G401.6 (cell line): ENCODE measurements around the gene AOAH.

ENCODE experiments used
- FAIRE-seq: peaks from 2 replicates; lab custom pipeline; 2012; peaks lifted over from hg19 to GRCh38; lab: Jason Lieb, UNC

The AOAH gene

DNA sequence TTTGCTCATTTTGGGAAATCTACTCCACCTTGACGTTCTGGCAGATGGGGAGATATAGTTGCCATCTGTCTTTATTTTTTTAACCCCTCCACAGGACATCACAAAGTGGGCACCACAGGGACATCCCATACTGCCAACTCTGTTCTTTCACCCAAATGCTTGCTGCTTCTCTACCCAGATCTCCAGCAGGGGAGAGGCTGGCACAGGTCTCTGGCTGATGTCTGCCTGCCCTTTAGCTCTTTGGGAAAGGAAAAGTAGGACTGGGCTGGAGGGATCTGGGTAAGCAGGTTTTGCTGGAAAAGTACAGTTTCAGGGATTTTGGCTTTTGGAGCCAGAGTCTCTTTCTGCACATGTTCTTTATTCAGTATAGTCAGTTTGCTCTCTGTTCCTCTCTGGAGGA lies 178.0 kb downstream of the AOAH start:
- FAIRE-seq = no peak

DNA sequence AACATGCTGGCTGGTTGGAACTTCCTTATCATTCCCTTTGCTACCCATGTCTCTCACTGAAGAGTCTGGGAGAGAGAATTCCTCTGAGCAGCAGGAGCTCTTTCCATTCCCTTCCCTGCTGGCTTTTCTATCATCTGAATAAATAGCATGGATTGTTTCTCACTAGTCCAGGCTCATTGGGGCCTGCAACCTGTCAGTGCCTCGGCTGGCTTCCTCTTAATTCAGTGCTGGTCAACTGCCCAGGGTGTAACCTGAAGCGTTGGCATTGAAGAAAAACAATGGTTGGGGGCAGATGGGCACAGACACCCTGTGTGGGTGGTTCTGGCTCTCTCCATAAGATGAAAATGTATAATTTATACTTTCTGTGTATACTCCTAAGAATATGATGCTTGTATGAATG lies 179.0 kb downstream of the AOAH start:
- FAIRE-seq = no peak

DNA sequence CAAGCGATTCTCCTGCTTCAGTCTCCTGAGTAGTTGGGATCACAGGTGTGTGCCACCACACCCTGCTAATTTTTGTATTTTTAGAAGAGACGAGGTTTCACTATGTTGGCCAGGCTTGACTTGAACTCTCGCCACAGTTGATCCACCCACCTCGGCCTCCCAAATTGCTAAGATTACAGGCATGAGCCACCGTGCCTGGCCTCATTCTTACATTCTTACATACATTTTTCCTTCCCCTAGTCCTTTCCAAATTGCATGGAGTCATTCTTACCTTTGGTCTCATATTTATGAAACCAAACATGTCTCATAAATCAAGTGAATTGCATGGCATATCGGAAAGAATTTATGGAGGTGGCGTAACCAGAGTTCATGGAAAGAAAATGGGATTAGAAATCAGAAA lies 186.2 kb downstream of the AOAH start:
- FAIRE-seq = no peak

- FAIRE-seq = no peak
These were observed 188.2 kb downstream of the AOAH start for GRCh38 chr7:36535866-36536664.

- no peak for FAIRE-seq
These were observed 190.6 kb downstream of the AOAH start for GRCh38 chr7:36533717-36534116.

DNA sequence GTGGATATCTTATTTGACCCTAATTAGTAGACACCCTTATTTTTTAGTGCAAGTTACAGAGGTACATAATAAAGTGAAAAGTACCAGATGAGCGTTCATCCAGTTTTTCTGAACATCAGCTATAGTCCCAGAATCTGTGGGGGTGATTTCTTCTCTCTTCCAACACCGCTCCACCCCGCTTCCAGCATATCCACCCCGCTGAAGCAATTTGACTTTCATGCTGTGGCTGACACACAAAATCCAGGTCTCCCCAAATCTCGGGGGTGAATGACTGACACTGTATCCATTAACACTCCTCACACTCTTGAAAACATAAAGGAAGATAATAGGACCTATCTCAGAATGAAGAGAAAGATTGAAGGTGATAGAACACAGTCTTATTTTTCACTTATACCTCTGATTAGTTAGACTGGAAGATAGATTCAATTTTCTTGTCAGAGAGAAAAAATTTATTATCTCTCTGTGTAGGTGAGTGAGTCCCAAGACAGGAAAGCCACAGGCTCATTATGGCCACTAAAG lies 191.3 kb downstream of the AOAH start:
- FAIRE-seq = no peak

- no peak for FAIRE-seq
These were observed 192.3 kb downstream of the AOAH start for GRCh38 chr7:36531951-36532350.

GRCh38 chr7:36530456-36530855 lies 193.8 kb downstream of the AOAH start:
- FAIRE-seq = no peak

DNA sequence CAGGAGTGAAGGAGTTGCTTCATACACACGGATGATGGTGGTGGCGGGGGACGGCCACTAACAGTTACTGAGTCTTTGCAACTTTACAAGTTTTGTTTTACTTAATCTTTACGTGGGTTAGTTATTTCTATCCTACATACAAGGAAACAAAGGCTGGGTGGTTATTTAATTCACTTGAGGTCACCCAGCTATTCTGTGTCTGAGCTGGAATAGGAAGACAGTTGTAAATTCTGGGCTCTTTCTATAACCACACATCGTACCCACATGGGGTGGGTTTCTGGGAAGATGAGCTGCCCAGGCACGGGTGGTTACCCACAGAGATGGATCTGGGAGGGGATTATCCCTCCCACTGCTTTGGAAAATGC lies 196.8 kb downstream of the AOAH start:
- FAIRE-seq = no peak

DNA sequence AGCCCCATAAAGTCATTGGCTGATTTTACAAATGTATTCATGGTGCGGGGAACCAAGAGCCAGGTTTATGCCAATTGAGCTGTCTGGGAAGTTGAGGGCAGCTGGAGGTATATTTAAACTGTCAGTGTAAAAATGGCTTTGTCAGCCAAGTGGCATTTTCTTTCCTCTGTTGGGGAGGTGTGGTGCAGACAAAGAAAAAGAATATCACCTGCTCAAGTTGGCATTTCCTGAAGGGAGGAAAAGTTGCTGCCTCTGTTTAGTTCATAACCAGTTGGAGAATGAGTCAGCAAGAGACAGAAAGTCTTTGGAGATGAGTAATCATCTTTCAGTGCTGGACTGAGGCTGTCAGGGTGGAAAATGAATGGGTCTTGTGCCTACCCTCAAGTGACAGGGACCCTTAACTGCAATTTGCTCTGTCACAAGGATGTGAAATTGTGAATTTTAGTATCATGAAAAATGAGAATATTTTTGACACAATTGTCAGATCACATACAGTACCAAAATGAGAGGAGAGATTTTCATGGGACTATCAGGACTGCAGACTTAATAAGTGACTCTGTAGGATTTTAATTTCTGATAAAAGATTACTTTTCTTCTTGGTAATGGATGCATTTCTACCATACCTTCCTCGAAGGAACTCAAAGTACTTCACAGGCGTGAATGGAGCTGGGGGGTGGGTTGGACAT lies 197.3 kb downstream of the AOAH start:
- FAIRE-seq = no peak

DNA sequence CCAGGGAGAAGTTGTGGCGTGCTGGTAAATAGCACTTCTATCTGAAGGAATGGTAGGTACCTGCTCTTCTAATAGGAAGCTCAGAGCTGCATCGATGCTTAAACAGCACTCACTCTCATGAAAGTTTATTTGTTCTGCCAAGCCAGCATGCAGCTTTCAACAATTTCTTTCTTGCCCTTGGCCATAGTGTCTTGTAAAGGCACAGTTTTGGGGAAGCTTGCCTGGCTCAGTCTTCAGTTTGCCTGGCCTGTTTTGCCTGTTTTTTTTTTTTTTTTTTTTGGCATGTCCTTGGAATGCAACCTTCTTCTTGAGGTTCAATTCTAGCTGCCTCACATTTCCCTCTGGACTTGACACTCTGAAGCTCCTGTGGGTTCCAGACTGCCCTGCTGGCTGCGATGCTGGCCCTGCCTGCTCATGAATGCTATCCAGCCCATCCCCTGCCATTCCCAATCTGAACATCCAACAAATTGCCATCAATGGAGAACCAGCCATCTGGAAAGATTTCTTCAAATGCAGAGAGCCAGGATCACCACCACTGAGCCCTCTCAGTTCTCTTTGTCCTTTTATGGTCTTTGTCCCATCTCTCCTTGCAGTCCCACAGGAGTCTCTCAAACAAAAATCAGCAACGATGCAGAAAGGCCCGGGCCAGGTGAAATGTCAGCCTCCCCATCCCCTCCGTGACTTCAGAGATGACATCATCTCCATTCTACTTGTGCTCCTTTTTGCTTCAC lies 200.8 kb downstream of the AOAH start:
- FAIRE-seq = no peak

- FAIRE-seq = no peak
These were observed 201.8 kb downstream of the AOAH start for GRCh38 chr7:36522453-36523007.

DNA sequence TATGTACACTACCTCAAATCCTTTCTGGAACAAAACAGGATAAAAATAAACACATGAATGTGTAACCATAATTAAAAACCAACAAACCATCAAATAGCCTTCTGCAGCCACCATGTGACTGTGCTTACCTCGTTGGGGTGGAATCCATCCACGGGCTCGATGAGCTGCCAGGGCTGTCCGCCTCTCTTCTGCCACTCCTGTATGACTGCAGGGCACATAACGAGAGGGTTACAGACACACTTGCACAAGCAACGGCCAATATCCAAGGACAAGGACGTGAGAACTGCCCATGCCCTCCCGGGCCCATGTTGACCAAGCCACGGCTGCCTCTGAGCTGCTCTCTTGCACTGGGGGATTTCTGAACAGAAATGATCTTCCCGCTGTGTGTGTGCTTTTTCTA lies 202.4 kb downstream of the AOAH start:
- no peak for FAIRE-seq

- FAIRE-seq = no peak
These were observed 203.2 kb downstream of the AOAH start for GRCh38 chr7:36521133-36521532.

- FAIRE-seq = no peak
These were observed 208.4 kb downstream of the AOAH start for GRCh38 chr7:36515847-36516246.

DNA sequence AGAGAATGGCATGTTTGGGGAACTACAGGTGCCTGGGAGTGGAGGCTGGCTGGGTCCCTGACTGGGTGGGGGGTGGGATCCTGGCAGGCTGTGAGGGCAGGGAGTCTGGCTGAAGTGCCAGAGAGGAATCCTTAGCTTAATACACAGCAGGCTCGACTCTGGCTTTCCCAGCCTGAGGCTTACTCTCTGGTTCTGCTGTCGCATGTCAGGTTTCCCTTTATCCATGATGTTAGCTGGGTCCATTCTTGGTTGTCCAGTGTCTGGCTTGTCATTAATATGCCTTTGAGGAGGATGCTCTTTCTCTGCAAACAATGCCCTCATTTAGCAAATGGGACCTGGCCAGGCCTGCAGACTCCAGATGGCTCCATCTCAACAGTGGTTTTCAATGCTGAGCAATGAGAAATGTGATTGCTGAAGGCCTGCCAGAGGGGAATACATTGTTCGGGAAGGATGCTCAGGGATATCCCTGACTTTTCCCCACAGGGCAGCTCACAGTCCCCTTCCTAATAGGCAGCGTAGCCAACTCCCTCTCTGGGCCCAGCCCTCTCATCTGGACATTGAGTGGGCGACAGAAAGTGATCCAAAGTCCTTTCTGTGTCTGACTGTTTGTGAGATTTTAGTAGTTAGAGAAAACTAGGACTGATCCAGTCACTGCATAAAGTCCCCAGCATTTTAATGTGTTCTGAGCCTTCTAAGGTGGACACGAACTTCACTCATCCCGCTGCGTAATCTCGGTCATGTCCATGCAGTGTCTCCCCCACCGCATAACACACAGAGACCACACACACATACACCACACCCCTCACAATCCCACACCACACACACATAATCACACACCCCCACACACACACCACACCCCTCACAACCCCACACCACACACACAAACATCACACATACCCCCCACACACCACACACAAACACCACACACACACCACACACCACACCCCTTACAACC lies 209.7 kb downstream of the AOAH start:
- FAIRE-seq = no peak

- no peak for FAIRE-seq
These were observed 210.9 kb downstream of the AOAH start for GRCh38 chr7:36513393-36513792.

DNA sequence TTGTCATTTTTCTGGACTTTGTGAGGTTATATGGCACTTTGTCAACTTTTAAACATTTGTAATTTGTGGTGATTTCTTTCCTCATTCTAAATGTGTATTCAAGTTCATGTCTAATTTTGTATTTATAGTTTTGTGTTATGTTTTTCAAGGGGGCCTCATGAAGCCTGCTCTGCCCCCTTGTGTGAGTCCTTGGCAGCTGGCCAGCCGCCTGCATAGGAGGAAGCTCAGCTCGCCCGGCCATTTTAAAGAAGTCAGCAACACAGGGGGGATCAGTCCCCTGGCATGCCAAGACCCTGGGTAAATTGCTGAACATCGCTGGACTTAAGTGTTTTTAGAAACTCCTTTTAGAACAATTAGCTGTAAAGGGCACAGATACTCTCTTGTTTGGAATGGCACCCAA lies 211.7 kb downstream of the AOAH start:
- FAIRE-seq = no peak

DNA sequence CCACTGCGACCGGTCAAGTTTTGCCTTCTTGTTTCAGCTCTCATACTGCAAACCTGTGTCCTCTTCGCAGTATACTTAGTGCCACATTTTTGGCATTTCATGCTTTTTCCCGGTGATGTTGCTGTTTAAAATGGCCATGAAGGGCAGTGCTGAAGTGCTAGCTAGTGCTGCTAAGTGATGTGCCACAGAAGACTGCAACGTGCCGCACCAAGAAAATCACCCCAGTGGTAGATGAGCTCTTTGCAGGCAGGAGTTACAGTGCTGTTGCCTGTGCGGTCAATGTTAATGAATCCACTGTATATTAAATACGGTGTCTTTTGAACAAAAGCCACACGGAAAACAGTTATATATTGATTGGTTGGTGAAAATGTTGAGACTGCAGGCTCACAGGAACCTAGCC lies 214.3 kb downstream of the AOAH start:
- FAIRE-seq = no peak

DNA sequence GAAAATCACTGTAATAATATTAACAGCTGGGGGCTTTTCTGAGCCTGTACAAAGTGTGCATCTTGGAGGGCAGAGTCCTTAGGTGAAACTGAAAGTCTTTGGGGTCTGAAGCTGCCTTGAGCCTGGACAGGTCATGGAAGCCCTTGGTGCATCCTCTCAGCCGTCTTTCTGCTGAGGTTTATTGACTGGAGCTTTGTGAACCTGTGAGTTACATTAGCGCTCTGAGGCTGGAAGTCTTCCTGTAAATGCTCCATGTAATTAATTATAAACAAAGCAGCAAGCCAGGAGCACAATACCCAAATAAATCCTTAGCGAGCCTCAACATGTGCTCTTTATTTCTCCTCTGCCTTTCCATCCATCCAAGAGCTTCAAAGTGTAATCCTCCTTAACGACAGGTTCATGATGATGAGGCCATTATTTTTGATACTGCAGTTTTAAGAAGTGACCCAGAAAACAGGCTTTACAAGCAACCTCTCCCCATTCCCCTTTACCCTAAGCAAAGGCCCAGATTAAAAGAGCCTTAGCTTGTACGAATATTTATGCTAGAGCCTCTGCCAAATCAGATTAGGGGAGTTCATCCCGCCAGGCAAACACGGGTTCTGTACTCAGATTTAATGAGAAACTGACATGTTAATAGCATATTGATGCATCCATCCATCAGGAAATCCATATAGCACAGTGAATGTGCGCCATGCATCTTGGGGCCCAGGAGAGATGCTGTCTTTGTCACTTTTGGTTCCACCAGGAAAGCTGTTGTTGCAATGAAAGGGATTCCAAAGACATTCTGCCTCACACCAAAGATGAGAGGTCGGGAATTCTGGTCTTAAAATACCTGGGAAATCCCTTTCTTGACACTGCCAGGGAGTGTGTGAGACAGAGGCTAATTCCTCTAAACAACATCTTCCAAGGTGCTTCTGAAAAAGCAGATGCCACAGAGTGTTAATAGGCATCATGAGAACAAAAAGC lies 216.5 kb downstream of the AOAH start:
- no peak for FAIRE-seq
